ENCODE results near the gene SYNE1.

Gene SYNE1

GRCh38 chr6:152232501-152233151 is 404.5 kb downstream of the SYNE1 start:
- DNase-seq (ENCODE audit: low spot score), result no peak

- no peak for DNase-seq (ENCODE audit: low spot score)
Observed at GRCh38 chr6:152229330-152229729, 407.8 kb downstream of the SYNE1 start.

GRCh38 chr6:152226119-152226518 is 411.0 kb downstream of the SYNE1 start:
- no peak for DNase-seq (ENCODE audit: low spot score)

GRCh38 chr6:152225241-152225934 is 411.8 kb downstream of the SYNE1 start:
- DNase-seq (ENCODE audit: low spot score), result no peak

- no peak for DNase-seq (ENCODE audit: low spot score)
Observed at GRCh38 chr6:152223636-152224035, 413.5 kb downstream of the SYNE1 start.

GRCh38 chr6:152221806-152222628 is 415.1 kb downstream of the SYNE1 start:
- DNase-seq (ENCODE audit: low spot score), result no peak

- no peak for DNase-seq (ENCODE audit: low spot score)
Observed at GRCh38 chr6:152220786-152221185, 416.4 kb downstream of the SYNE1 start.

- DNase-seq (ENCODE audit: low spot score), result no peak
Observed at GRCh38 chr6:152218887-152219286, 418.3 kb downstream of the SYNE1 start.

- no peak for DNase-seq (ENCODE audit: low spot score)
Observed at GRCh38 chr6:152212437-152212836, 424.7 kb downstream of the SYNE1 start.

GRCh38 chr6:152209211-152209610 is 428.0 kb downstream of the SYNE1 start:
- no peak for DNase-seq (ENCODE audit: low spot score)

- DNase-seq (ENCODE audit: low spot score), result no peak
Observed at GRCh38 chr6:152207915-152208714, 429.0 kb downstream of the SYNE1 start.

- DNase-seq (ENCODE audit: low spot score), result peak; percentile 63
Observed at GRCh38 chr6:152206072-152206818, 430.9 kb downstream of the SYNE1 start.

GRCh38 chr6:152204591-152204990 is 432.6 kb downstream of the SYNE1 start:
- DNase-seq (ENCODE audit: low spot score), result no peak

GRCh38 chr6:152201120-152201519 is 436.0 kb downstream of the SYNE1 start:
- no peak for DNase-seq (ENCODE audit: low spot score)

GRCh38 chr6:152195896-152196295 is 441.3 kb downstream of the SYNE1 start:
- no peak for DNase-seq (ENCODE audit: low spot score)

- no peak for DNase-seq (ENCODE audit: low spot score)
Observed at GRCh38 chr6:152189736-152190135, 447.4 kb downstream of the SYNE1 start.

GRCh38 chr6:152188011-152188410 is 449.2 kb downstream of the SYNE1 start:
- DNase-seq (ENCODE audit: low spot score), result no peak

- no peak for DNase-seq (ENCODE audit: low spot score)
Observed at GRCh38 chr6:152186840-152187239, 450.3 kb downstream of the SYNE1 start.

- DNase-seq (ENCODE audit: low spot score), result no peak
Observed at GRCh38 chr6:152184917-152185574, 452.1 kb downstream of the SYNE1 start.

- DNase-seq (ENCODE audit: low spot score), result no peak
Observed at GRCh38 chr6:152184573-152184916, 452.6 kb downstream of the SYNE1 start.

GRCh38 chr6:152180601-152181000 is 456.6 kb downstream of the SYNE1 start:
- no peak for DNase-seq (ENCODE audit: low spot score)

Data from Ammon's horn (tissue), 1 donor.